IMR-90 (cell line): ENCODE results near the gene USP10. TPM values are rescaled to one million over a fixed set of nuclear protein-coding genes. Genes with fewer than 3 reads are reported as not detected.

Source experiments
- ATAC-seq: fragments of 200-7000 bp; cut with Tn5 transposase; 2 replicates; pipeline ENCODE4 v1.9.1; 2020; ENCODE audit warnings: low read depth, mild to moderate bottlenecking, moderate library complexity
- BruUV-seq: library from RNA; stranded (reverse); fragments of 400-500 nt; replicated peaks from 2 replicates; lab custom pipeline; 2021; lab: Mats Ljungman, UMichigan
- CTCF ChIA-PET: fragments of 300-600 bp; formaldehyde crosslinking; extraction: SDS; loops from one replicate; lab custom pipeline; 2021; ENCODE audit warnings: antibody characterized with exemption; lab: Yijun Ruan, JAX
- POLR2A ChIA-PET: fragments of 300-600 bp; sonication (Branson Sonifier 250); formaldehyde crosslinking; loops from one replicate; lab custom pipeline; 2022; ENCODE audit warnings: antibody characterized with exemption; ENCODE audit not compliant: unreplicated experiment; lab: Charles Lee
- DNase-seq: peaks from one replicate; pipeline ENCODE4 v3.0.0; 2013
- H2AFZ ChIP-seq: replicated peaks from 2 replicates; pipeline ENCODE3; 2013; ENCODE audit warnings: low read length, mild to moderate bottlenecking; ENCODE audit not compliant: poor library complexity
- H2AK5ac ChIP-seq: 2 replicates; pipeline ENCODE4 v1.6.1; 2013; ENCODE audit warnings: low read depth, low read length, inconsistent platforms
- H2AK9ac ChIP-seq: replicated peaks from 2 replicates; pipeline ENCODE3; 2013; ENCODE audit warnings: mild to moderate bottlenecking, low read depth, low read length, moderate library complexity; ENCODE audit not compliant: poor library complexity
- H2BK120ac ChIP-seq: 2 replicates; pipeline ENCODE4 v1.6.1; 2013; ENCODE audit warnings: low read depth, low read length, inconsistent platforms
- H2BK15ac ChIP-seq: 3 replicates; pipeline ENCODE4 v1.6.1; 2013; ENCODE audit warnings: low read depth, low read length, inconsistent platforms
- H2BK20ac ChIP-seq: 2 replicates; pipeline ENCODE4 v1.6.1; 2013; ENCODE audit warnings: low read depth, mild to moderate bottlenecking, inconsistent platforms, low read length, moderate library complexity
- H2BK5ac ChIP-seq: 2 replicates; pipeline ENCODE4 v1.6.1; 2013; ENCODE audit warnings: mild to moderate bottlenecking, low read depth, low read length, inconsistent platforms; ENCODE audit not compliant: poor library complexity, severe bottlenecking
- H3K14ac ChIP-seq: replicated peaks from 2 replicates; pipeline ENCODE4 v1.6.1; 2013; ENCODE audit warnings: low read depth, low read length, inconsistent platforms
- H3K18ac ChIP-seq: 2 replicates; pipeline ENCODE4 v1.6.1; 2013; ENCODE audit warnings: low read depth, low read length, control low read depth
- H3K23ac ChIP-seq: 2 replicates; pipeline ENCODE4 v1.6.1; 2013; ENCODE audit warnings: low read depth, low read length, inconsistent platforms
- H3K27ac ChIP-seq: 2 replicates; pipeline ENCODE4 v1.5.1; 2013; ENCODE audit warnings: mild to moderate bottlenecking, control low read depth, low read length; ENCODE audit not compliant: insufficient read depth
- H3K27me3 ChIP-seq: 2 replicates; pipeline ENCODE4 v1.6.1; 2013; ENCODE audit warnings: low read length; ENCODE audit not compliant: control insufficient read depth, insufficient read depth
- H3K36me3 ChIP-seq: 2 replicates; pipeline ENCODE4 v1.6.1; 2013; ENCODE audit warnings: low read length, mixed read lengths; ENCODE audit not compliant: control insufficient read depth, insufficient read depth
- H3K4ac ChIP-seq: 2 replicates; pipeline ENCODE4 v1.6.1; 2013; ENCODE audit warnings: low read depth, low read length, inconsistent platforms
- H3K4me1 ChIP-seq: 2 replicates; pipeline ENCODE4 v1.6.1; 2013; ENCODE audit warnings: low read length, mixed read lengths; ENCODE audit not compliant: control insufficient read depth, insufficient read depth
- H3K4me2 ChIP-seq: 2 replicates; pipeline ENCODE4 v1.6.1; 2013; ENCODE audit warnings: low read depth, mild to moderate bottlenecking, control low read depth, low read length, moderate library complexity
- H3K4me3 ChIP-seq: 2 replicates; pipeline ENCODE4 v1.5.1; 2013; ENCODE audit warnings: low read depth, mild to moderate bottlenecking, control low read depth, low read length, moderate library complexity; ENCODE audit not compliant: insufficient read depth
- H3K56ac ChIP-seq: 2 replicates; pipeline ENCODE4 v1.6.1; 2013; ENCODE audit warnings: low read length, inconsistent platforms; ENCODE audit not compliant: insufficient read depth; ENCODE audit errors: extremely low read depth
- H3K79me1 ChIP-seq, 2 experiments: 2 replicates each; pipeline ENCODE4 v1.6.1; 2013; ENCODE audit warnings: low read length in 2 of 2, inconsistent platforms in 1 of 2, low read depth in 1 of 2
- H3K9ac ChIP-seq: 2 replicates; pipeline ENCODE4 v1.6.1; 2013; ENCODE audit warnings: low read depth, low read length, control low read depth
- H3K9me1 ChIP-seq: 2 replicates; pipeline ENCODE4 v1.6.1; 2013; ENCODE audit warnings: low read length, inconsistent platforms; ENCODE audit not compliant: insufficient read depth
- H3K9me3 ChIP-seq: 2 replicates; pipeline ENCODE4 v1.6.1; 2013; ENCODE audit warnings: low read length; ENCODE audit not compliant: control insufficient read depth, insufficient read depth
- H4K20me1 ChIP-seq: 2 replicates; pipeline ENCODE4 v1.6.1; 2013; ENCODE audit warnings: low read length, inconsistent platforms; ENCODE audit not compliant: insufficient read depth
- H4K5ac ChIP-seq: 2 replicates; pipeline ENCODE4 v1.6.1; 2013; ENCODE audit warnings: mild to moderate bottlenecking, low read depth, low read length, control low read depth
- H4K8ac ChIP-seq, 2 experiments: 2 replicates each; pipeline ENCODE4 v1.6.1; 2013; ENCODE audit warnings: low read depth in 2 of 2, low read length in 2 of 2, control low read depth in 1 of 2, inconsistent platforms in 1 of 2
- H4K91ac ChIP-seq: 2 replicates; pipeline ENCODE4 v1.6.1; 2013; ENCODE audit warnings: low read depth, low read length, inconsistent platforms; ENCODE audit not compliant: insufficient read depth
- BHLHE40 ChIP-seq: fragments of 150-350 bp; IDR thresholded peaks from 2 replicates; pipeline ENCODE4 v1.6.1; 2016; ENCODE audit warnings: mild to moderate bottlenecking, low read depth, low read length
- CEBPB ChIP-seq: IDR thresholded peaks from 2 replicates; pipeline ENCODE4 v1.6.1; 2012; ENCODE audit warnings: low read depth, low read length, improper control_type of control experiment
- CHD1 ChIP-seq: IDR thresholded peaks from 2 replicates; pipeline ENCODE4 v1.6.1; 2012; ENCODE audit warnings: low read depth, low read length, improper control_type of control experiment
- FOS ChIP-seq: fragments of 150-350 bp; IDR thresholded peaks from 2 replicates; pipeline ENCODE4 v1.6.1; 2016; ENCODE audit warnings: low read depth, low read length
- MAFK ChIP-seq: IDR thresholded peaks from 2 replicates; pipeline ENCODE4 v1.6.1; 2012; ENCODE audit warnings: low read depth, low read length, improper control_type of control experiment
- MXI1 ChIP-seq: IDR thresholded peaks from 2 replicates; pipeline ENCODE4 v1.6.1; 2012; ENCODE audit warnings: low read depth, mild to moderate bottlenecking, low read length, moderate library complexity, borderline replicate concordance
- NFE2L2 ChIP-seq: fragments of 150-350 bp; IDR thresholded peaks from 2 replicates; pipeline ENCODE4 v1.6.1; 2016; ENCODE audit warnings: low read depth, mild to moderate bottlenecking, low read length
- POLR2A ChIP-seq: IDR thresholded peaks from 2 replicates; pipeline ENCODE4 v1.6.1; 2012; ENCODE audit warnings: mild to moderate bottlenecking, low read depth, low read length
- RAD21 ChIP-seq: IDR thresholded peaks from 2 replicates; pipeline ENCODE4 v1.6.1; 2012; ENCODE audit warnings: low read length, improper control_type of control experiment
- RCOR1 ChIP-seq: IDR thresholded peaks from 2 replicates; pipeline ENCODE4 v1.6.1; 2012; ENCODE audit warnings: mild to moderate bottlenecking, low read length, improper control_type of control experiment; ENCODE audit not compliant: insufficient replicate concordance
- RFX5 ChIP-seq: IDR thresholded peaks from 2 replicates; pipeline ENCODE4 v1.8.0; 2012; ENCODE audit warnings: low read depth, mild to moderate bottlenecking, low read length, moderate library complexity
- SMC3 ChIP-seq: fragments of 150-350 bp; IDR thresholded peaks from 2 replicates; pipeline ENCODE4 v1.6.1; 2016; ENCODE audit warnings: low read depth, mild to moderate bottlenecking, antibody characterized with exemption, low read length, moderate library complexity
- WGBS, 2 experiments: methylation state at CpG; one replicate each; pipeline versions ENCODE4 v1.1.5 to v1.1.7; 2013; ENCODE audit warnings: missing lambda C conversion rate in 2 of 2; ENCODE audit not compliant: insufficient read length in 1 of 2; ENCODE audit errors: extremely low coverage in 2 of 2; 5-methylcytosine and 5-hydroxymethylcytosine counted together
- dilution Hi-C: fragments of 300-500 bp; cut with HindIII; formaldehyde crosslinking; loops from one replicate; pipeline ENCODE4 v1.14.3; 2018; ENCODE audit warnings: low sequenced_read_pairs; ENCODE audit not compliant: unreplicated experiment
- in situ Hi-C: fragments of 300-500 bp; cut with MboI; formaldehyde crosslinking; loops from 3 replicates; pipeline ENCODE4 v1.14.3; 2019; ENCODE audit warnings: low sequenced_read_pairs, inconsistent platforms, mixed read lengths
- intact Hi-C: fragments of 100-400 bp; cut with micrococcal nuclease; formaldehyde crosslinking; loops from 2 replicates; pipeline ENCODE4 v1.10.0; 2022
- polyA plus RNA-seq, 3 experiments: library from polyadenylated mRNA; depleted of rRNA; stranded (reverse); fragments of >200 nt; gene quantifications; 2 replicates each; pipeline ENCODE4 v1.2.3, GENCODE V29; 2012; ENCODE audit warnings: low replicate concordance in 1 of 3
- total RNA-seq: library from RNA; depleted of rRNA; stranded (reverse); fragments of >200 nt; gene quantifications from 2 replicates; pipeline ENCODE4 v1.2.3, GENCODE V29; 2012
- TF ChIP-seq, protein P1 (sequence below): fragments of 150-350 bp; IDR thresholded peaks from 2 replicates; pipeline ENCODE4 v1.6.1; 2017; ENCODE audit warnings: mild to moderate bottlenecking, antibody characterized with exemption, low read length, low read depth
- TF ChIP-seq, protein P2 (sequence below): conservative IDR thresholded peaks from 2 replicates; pipeline ENCODE4 v1.5.1; 2012; ENCODE audit warnings: mild to moderate bottlenecking, low read depth, low read length, improper control_type of control experiment
- TF ChIP-seq, protein P3 (sequence below): fragments of 150-350 bp; IDR thresholded peaks from 2 replicates; pipeline ENCODE4 v1.6.1; 2016; ENCODE audit warnings: low read depth, mild to moderate bottlenecking, low read length, moderate library complexity, borderline replicate concordance

Gene USP10
- total and polyA plus RNA-seq, 2 of the 4 experiments (the other 2 are of a cell fraction), result 54.3 to 79.0 TPM

DNA sequence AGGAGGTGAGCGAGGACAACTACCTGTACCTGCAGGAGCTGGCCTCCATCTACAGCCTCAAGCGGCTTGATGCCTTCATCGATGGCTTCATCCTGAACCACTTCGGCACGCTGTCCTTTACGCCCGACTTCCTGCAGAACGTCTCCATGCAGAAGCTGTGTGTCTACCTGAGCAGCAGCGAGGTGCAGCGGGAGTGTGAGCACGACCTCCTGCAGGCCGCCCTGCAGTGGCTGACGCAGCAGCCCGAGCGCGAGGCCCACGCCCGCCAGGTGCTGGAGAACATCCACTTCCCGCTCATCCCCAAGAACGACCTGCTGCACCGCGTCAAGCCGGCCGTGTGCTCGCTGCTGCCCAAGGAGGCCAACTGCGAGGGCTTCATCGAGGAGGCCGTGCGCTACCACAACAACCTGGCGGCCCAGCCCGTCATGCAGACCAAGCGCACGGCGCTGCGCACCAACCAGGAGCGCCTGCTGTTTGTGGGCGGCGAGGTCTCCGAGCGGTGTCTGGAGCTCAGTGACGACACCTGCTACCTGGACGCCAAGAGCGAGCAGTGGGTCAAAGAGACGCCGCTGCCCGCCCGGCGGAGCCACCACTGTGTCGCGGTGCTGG, 42.5 kb upstream of the USP10 start:
- no peak for DNase-seq
- Histone ChIP-seq H2BK120ac (no peak overlapping the region), H3K27me3 (no peaks in the 10 kb centered on the region), H4K5ac (no peak overlapping the region), H3K56ac (no peak overlapping the region), H3K4me3 (no peak overlapping the region), H4K91ac (no peak overlapping the region), H3K9ac (no peak overlapping the region), H3K18ac (no peak overlapping the region), H3K9me1 (peaks cover 17% of the 10 kb centered on the region), H3K9me3 (no peaks in the 10 kb centered on the region), H3K14ac (no peak overlapping the region), H4K8ac (no peak overlapping the region), H2AFZ (no peak overlapping the region), H3K79me1 (peaks cover 40 to 81% of the 10 kb centered on the region in 2 experiments), H3K4ac (no peak overlapping the region), H2BK5ac (no peak overlapping the region), H3K23ac (no peak overlapping the region), H4K20me1 (peaks cover 32% of the 10 kb centered on the region), H3K4me2 (no peak overlapping the region), H3K27ac (no peak overlapping the region), H2BK20ac (no peak overlapping the region), H3K4me1 (peaks cover 2% of the 10 kb centered on the region), H2AK9ac (no peak overlapping the region), H3K36me3 (peaks cover 66% of the 10 kb centered on the region), H2AK5ac (no peak overlapping the region), H2BK15ac (no peak overlapping the region)
- 96% methylated on average over 39 of the region's 50 CpGs; no CpG with 5 or more reads in 1 of the 2 experiments for WGBS, 2 experiments
- TF ChIP-seq SMC3 (no peak), RCOR1 (no peak), NFE2L2 (no peak), MXI1 (no peak), CEBPB (no peak), FOS (no peak), RAD21 (no peak), RFX5 (no peak), POLR2A (no peak), MAFK (no peak), BHLHE40 (no peak), CHD1 (no peak)
- TF ChIP-seq, protein P1, sequence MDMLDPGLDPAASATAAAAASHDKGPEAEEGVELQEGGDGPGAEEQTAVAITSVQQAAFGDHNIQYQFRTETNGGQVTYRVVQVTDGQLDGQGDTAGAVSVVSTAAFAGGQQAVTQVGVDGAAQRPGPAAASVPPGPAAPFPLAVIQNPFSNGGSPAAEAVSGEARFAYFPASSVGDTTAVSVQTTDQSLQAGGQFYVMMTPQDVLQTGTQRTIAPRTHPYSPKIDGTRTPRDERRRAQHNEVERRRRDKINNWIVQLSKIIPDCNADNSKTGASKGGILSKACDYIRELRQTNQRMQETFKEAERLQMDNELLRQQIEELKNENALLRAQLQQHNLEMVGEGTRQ, result no peak
- TF ChIP-seq, protein P2, sequence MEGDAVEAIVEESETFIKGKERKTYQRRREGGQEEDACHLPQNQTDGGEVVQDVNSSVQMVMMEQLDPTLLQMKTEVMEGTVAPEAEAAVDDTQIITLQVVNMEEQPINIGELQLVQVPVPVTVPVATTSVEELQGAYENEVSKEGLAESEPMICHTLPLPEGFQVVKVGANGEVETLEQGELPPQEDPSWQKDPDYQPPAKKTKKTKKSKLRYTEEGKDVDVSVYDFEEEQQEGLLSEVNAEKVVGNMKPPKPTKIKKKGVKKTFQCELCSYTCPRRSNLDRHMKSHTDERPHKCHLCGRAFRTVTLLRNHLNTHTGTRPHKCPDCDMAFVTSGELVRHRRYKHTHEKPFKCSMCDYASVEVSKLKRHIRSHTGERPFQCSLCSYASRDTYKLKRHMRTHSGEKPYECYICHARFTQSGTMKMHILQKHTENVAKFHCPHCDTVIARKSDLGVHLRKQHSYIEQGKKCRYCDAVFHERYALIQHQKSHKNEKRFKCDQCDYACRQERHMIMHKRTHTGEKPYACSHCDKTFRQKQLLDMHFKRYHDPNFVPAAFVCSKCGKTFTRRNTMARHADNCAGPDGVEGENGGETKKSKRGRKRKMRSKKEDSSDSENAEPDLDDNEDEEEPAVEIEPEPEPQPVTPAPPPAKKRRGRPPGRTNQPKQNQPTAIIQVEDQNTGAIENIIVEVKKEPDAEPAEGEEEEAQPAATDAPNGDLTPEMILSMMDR, result no peak
- TF ChIP-seq, protein P3, sequence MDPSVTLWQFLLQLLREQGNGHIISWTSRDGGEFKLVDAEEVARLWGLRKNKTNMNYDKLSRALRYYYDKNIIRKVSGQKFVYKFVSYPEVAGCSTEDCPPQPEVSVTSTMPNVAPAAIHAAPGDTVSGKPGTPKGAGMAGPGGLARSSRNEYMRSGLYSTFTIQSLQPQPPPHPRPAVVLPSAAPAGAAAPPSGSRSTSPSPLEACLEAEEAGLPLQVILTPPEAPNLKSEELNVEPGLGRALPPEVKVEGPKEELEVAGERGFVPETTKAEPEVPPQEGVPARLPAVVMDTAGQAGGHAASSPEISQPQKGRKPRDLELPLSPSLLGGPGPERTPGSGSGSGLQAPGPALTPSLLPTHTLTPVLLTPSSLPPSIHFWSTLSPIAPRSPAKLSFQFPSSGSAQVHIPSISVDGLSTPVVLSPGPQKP, result no peak
- ChIA-PET CTCF (no interaction called here), POLR2A (no interaction called here)
- in situ Hi-C loops, result no loop called here
- dilution Hi-C loops, result no loop called here
- intact Hi-C loops, result no loop called here
- BruUV-seq, result TSS peak; percentile 43
- ATAC-seq, result no peak
